ENCODE measurements around the gene PALB2.

PALB2 gene

GRCh38 chr16:23566724-23567123, 74.4 kb downstream of the PALB2 start:
- POLR2A ChIA-PET (ENCODE audit: low non-redundant PET) = no interaction called here
- CTCF ChIA-PET = interaction anchor here (0.5 kb wide), 1 partner anchor 155 kb away, joined by 3 read pairs; no protein-coding TSS in a partner anchor
- no peak for TF ChIP-seq CTCF (conservative IDR thresholded peaks at IDR 0.05; ENCODE audit: low read depth)
- H3K27ac ChIP-seq = no peak overlapping the region
- DNase-seq (ENCODE audit: low spot score) = no peak

- H3K27ac ChIP-seq = no peak overlapping the region
- POLR2A ChIA-PET (ENCODE audit: low non-redundant PET) = no interaction called here
- CTCF ChIA-PET = no interaction called here
- DNase-seq (ENCODE audit: low spot score) = no peak
- TF ChIP-seq CTCF (conservative IDR thresholded peaks at IDR 0.05; ENCODE audit: low read depth) = no peak
These were observed 76.3 kb downstream of the PALB2 start for GRCh38 chr16:23564575-23565363.

- CTCF ChIA-PET = no interaction called here
- no peak for TF ChIP-seq CTCF (conservative IDR thresholded peaks at IDR 0.05; ENCODE audit: low read depth)
- no peak for DNase-seq (ENCODE audit: low spot score)
- H3K27ac ChIP-seq = no peak overlapping the region
- POLR2A ChIA-PET (ENCODE audit: low non-redundant PET) = no interaction called here
These were observed 77.9 kb downstream of the PALB2 start for GRCh38 chr16:23563186-23563585.

GRCh38 chr16:23562505-23562904, 78.6 kb downstream of the PALB2 start:
- no peak for DNase-seq (ENCODE audit: low spot score)
- TF ChIP-seq CTCF (conservative IDR thresholded peaks at IDR 0.05; ENCODE audit: low read depth) = no peak
- H3K27ac ChIP-seq = no peak overlapping the region
- ChIA-PET CTCF (no interaction called here), POLR2A (ENCODE audit: low non-redundant PET) (no interaction called here)

GRCh38 chr16:23561586-23561985, 79.5 kb downstream of the PALB2 start:
- DNase-seq (ENCODE audit: low spot score) = no peak
- CTCF ChIA-PET = no interaction called here
- H3K27ac ChIP-seq = no peak overlapping the region
- no peak for TF ChIP-seq CTCF (conservative IDR thresholded peaks at IDR 0.05; ENCODE audit: low read depth)
- POLR2A ChIA-PET (ENCODE audit: low non-redundant PET) = no interaction called here

GRCh38 chr16:23557779-23558702, 83.1 kb downstream of the PALB2 start:
- TF ChIP-seq CTCF (conservative IDR thresholded peaks at IDR 0.05; ENCODE audit: low read depth) = no peak
- peak; percentile 29 for DNase-seq (ENCODE audit: low spot score)
- peak overlapping the region; percentile 90 for H3K27ac ChIP-seq
- ChIA-PET CTCF (interaction anchor here (0.8 to 1.6 kb wide), 3 partner anchors 39 to 57 kb away, joined by 3 to 5 read pairs (median 4); no protein-coding TSS in a partner anchor), POLR2A (ENCODE audit: low non-redundant PET) (no interaction called here)

All from RWPE1 (cell line).